ENCODE data around the gene TRIP11. TPM values are rescaled to one million over a fixed set of nuclear protein-coding genes. Genes with fewer than 3 reads are reported as not detected.

The TRIP11 gene
- total RNA-seq = 24.9 and 29.5 TPM in 2 replicates

GRCh38 chr14:92039719-92040430 lies at the start of gene TRIP11:
TRIP11 (minus strand) TSS chr14:92040059; CDS start chr14:92039685, 374 bp downstream.

DNA sequence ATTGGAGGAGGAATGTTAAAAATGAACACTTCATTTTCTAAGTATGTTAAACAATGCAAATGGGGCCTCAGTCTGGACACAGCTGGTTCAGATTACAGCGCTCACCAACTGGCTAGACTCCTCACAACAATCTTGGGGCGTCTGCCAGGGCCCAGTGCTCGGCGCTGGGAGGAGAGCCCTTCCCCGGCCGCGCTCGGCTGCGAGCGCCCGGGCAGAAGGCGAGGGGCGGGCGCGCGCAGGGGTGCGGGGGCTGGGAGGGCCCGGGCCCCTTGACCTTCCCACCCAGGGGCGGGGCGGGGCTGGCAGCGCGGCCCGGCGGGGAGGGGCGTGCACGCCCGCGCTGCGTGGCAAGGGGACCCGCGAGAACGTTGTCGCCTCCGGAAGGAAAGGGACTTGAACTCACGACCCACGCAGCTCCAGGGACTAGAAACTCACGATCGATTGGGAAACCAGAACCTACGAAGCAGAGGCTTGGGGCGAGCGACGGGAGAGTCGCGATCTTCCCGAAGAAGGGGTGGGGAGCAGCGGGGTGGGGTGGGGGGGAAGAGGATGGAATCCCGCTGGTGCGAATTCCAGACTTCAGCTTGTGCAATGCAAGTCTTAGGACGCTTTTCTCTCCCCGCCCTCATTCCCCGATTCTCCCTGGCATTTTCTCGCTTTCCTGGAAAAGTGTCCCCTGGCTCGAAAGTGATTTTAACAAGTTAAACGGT lies 92.2 kb downstream of the TRIP11 start, which contains the start of gene FBLN5:
Gene FBLN5 (minus strand): TSS at position 220 of the 710 bp plus-strand sequence. CDS start 465 bp downstream, outside the sequence.

Other genes with a start within 250 kb of the TRIP11 start
- under 0.01 and 0.14 TPM in 2 replicates for gene TC2N, start 172.5 kb downstream of the TRIP11 start, total RNA-seq
- 38.9 and 61.1 TPM in 2 replicates for gene FBLN5, start 92.4 kb downstream of the TRIP11 start, total RNA-seq
- 18.3 and 26.5 TPM in 2 replicates for gene ATXN3, start 66.5 kb upstream of the TRIP11 start, total RNA-seq
- 79.2 and 87.8 TPM in 2 replicates for gene NDUFB1, start 81.6 kb upstream of the TRIP11 start, total RNA-seq
- gene CPSF2, start 81.9 kb upstream of the TRIP11 start, total RNA-seq = 28.0 and 45.8 TPM in 2 replicates